ENCODE results near the gene SP4.
"Not testable (repeated sequence)": the region's sequence is repeated elsewhere in the genome, so short reads cannot be mapped to it uniquely, and the experiment has no call there.

The SP4 gene

GRCh38 chr7:21532485-21532884 is 104.6 kb downstream of the SP4 start:
- DNase-seq = not testable (repeated sequence)

GRCh38 chr7:21533646-21534045 is 105.8 kb downstream of the SP4 start:
- not testable (repeated sequence) for DNase-seq

GRCh38 chr7:21536445-21537118 is 108.7 kb downstream of the SP4 start:
- DNase-seq = not testable (repeated sequence)

GRCh38 chr7:21538936-21539495 is 111.1 kb downstream of the SP4 start:
- no peak for DNase-seq

- no peak for DNase-seq
Observed at GRCh38 chr7:21542891-21543527, 115.1 kb downstream of the SP4 start, which contains the start of gene DNAH11. DNAH11 (plus strand) TSS chr7:21543039; CDS start chr7:21543246, 207 bp downstream.

- DNase-seq = no peak
Observed at GRCh38 chr7:21543528-21544302, 115.8 kb downstream of the SP4 start.

- DNase-seq = no peak
Observed at GRCh38 chr7:21544303-21544656, 116.4 kb downstream of the SP4 start.

- DNase-seq = no peak
Observed at GRCh38 chr7:21544715-21545114, 116.8 kb downstream of the SP4 start.

- DNase-seq = no peak
Observed at GRCh38 chr7:21547501-21547900, 119.6 kb downstream of the SP4 start.

- no peak for DNase-seq
Observed at GRCh38 chr7:21548491-21548890, 120.6 kb downstream of the SP4 start.

GRCh38 chr7:21550076-21550475 is 122.2 kb downstream of the SP4 start:
- no peak for DNase-seq

- DNase-seq = no peak
Observed at GRCh38 chr7:21550821-21551531, 123.1 kb downstream of the SP4 start.

- no peak for DNase-seq
Observed at GRCh38 chr7:21562385-21562784, 134.5 kb downstream of the SP4 start.

All from activated CD4-positive, alpha-beta T cell treated with anti-CD3 and anti-CD28 coated beads, Interleukin-2, amount 50 U/mL, for 4 hours (primary cell).